ENCODE measurements around the gene MTERF2. TPM values are rescaled to one million over a fixed set of nuclear protein-coding genes. Genes with fewer than 3 reads are reported as not detected.
"Not testable (repeated sequence)": the region's sequence is repeated elsewhere in the genome, so short reads cannot be mapped to it uniquely, and the experiment has no call there.

The MTERF2 gene
- total RNA-seq, 1 donor from 2014 or later = 6.9 TPM

DNA sequence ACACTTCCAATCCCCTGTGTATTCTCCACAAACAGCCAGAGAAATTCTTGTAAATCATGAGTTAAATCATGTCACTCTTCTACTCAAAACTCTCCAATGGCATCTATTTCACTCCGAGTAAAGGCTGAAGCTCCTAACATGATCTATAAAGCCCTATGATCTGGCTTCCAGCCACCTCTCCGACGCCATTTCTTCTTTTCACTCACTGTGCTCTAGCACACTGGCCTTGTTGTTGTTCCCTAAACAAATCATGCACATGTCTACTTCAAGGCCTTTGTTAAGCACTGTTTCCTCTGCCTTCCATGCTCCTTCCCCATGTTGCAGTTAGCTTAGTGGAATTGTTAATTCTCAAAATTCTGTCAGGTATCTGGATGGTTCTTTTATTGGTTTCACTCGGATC is 30.1 kb upstream of the MTERF2 start:
- Histone ChIP-seq H3K27me3 (ENCODE audit: control insufficient read depth, insufficient read depth, low read length) (no peaks in the 10 kb centered on the region), H3K36me3 (ENCODE audit: control insufficient read depth, insufficient read depth, low read length) (no peaks in the 10 kb centered on the region), H3K4me3 (ENCODE audit: low read depth, low read length) (no peak overlapping the region)
- no peak for TF ChIP-seq CTCF (IDR thresholded peaks at IDR 0.05; ENCODE audit: insufficient read depth, low read length, poor library complexity, severe bottlenecking)
- DNase-seq (ENCODE audit: low read depth) = no peak

GRCh38 chr12:107014055-107014454 is 27.1 kb upstream of the MTERF2 start:
- DNase-seq (ENCODE audit: low read depth) = no peak
- peak; percentile 21 for TF ChIP-seq CTCF (IDR thresholded peaks at IDR 0.05; ENCODE audit: insufficient read depth, low read length, poor library complexity, severe bottlenecking)
- no peaks in the 10 kb centered on the region for H3K27me3 ChIP-seq (ENCODE audit: control insufficient read depth, insufficient read depth, low read length)

DNA sequence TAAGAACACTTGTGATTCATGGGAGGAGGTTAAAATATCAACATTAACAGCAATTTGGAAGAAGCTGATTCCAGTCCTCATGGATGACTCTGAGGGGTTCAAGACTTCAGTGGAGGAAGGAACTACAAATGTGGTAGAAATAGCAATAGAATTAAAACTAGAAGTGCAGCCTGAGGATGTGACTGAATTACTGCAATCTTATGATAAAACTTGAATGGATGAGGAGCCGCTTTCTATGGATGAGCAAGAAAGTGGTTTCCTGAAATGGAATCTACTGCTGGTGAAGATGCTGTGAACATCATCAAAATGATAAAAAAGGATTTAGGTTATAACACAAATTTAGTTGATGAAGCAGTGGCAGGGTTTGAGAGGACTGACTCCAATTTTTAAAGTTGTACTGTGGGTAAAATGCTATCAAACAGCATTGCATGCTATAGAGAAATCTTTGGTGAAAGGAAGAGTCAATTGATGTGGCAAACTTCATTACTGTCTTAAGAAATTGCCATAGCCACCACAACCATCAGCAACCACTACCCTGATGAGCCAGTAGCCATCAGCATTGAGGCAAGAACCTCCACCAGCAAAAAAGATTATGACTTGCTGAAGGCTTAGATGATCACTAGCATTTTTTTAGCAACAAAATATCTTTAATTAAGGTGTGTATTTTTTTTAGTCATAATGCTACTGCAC is 25.9 kb upstream of the MTERF2 start:
- Histone ChIP-seq H3K36me3 (ENCODE audit: control insufficient read depth, insufficient read depth, low read length) (no peaks in the 10 kb centered on the region), H3K4me3 (ENCODE audit: low read depth, low read length) (no peak overlapping the region), H3K27me3 (ENCODE audit: control insufficient read depth, insufficient read depth, low read length) (no peaks in the 10 kb centered on the region)
- TF ChIP-seq CTCF (IDR thresholded peaks at IDR 0.05; ENCODE audit: insufficient read depth, low read length, poor library complexity, severe bottlenecking) = no peak
- DNase-seq (ENCODE audit: low read depth) = no peak

More at GRCh38 chr12:107014055-107014454, 27.1 kb upstream of the MTERF2 start:
- Histone ChIP-seq H3K36me3 (ENCODE audit: control insufficient read depth, insufficient read depth, low read length) (no peaks in the 10 kb centered on the region), H3K4me3 (ENCODE audit: low read depth, low read length) (no peak overlapping the region)

DNA sequence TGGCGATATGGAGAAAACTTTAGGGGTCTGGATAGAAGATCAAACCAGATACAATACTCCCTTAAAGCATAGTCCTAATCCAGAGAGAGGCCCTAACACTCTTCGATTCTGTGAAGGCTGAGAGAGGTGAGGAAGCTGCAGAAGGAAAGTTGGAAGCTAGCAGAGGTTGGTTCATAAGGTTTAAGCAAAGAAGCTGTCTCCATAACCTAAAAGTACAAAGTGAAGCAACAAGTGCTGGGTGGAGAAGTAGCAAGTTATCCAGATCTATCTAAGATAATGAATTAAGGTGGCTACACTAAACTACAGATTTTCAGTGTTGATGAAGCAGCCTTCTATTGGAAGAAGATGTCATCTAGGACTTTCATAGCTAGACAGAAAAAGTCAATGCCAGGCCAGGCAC is 24.6 kb upstream of the MTERF2 start:
- Histone ChIP-seq H3K36me3 (ENCODE audit: control insufficient read depth, insufficient read depth, low read length) (no peaks in the 10 kb centered on the region), H3K4me3 (ENCODE audit: low read depth, low read length) (no peak overlapping the region), H3K27me3 (ENCODE audit: control insufficient read depth, insufficient read depth, low read length) (no peaks in the 10 kb centered on the region)
- TF ChIP-seq CTCF (IDR thresholded peaks at IDR 0.05; ENCODE audit: insufficient read depth, low read length, poor library complexity, severe bottlenecking) = no peak
- no peak for DNase-seq (ENCODE audit: low read depth)

DNA sequence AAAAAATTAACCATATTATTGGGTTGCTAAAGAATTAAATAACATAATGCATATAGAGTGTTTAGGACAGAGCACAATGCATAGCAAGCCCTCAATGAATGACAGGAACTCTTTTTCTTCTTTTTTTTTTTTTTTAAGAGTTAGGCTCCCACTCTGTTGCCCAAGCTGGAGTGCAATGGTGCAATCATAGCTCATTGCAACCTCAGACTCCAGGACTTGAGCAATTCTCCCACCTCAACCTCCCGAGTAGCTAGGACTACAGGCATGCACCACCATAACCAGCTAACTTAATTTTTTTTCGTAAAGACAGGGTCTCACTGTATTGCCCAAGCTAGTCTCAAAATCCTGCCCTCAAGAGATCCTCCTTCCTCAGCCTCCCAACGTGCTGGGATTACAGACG is 20.5 kb upstream of the MTERF2 start:
- DNase-seq (ENCODE audit: low read depth) = no peak
- H3K4me3 ChIP-seq (ENCODE audit: low read depth, low read length) = no peak overlapping the region
- H3K27me3 ChIP-seq (ENCODE audit: control insufficient read depth, insufficient read depth, low read length) = no peaks in the 10 kb centered on the region
- TF ChIP-seq CTCF (IDR thresholded peaks at IDR 0.05; ENCODE audit: insufficient read depth, low read length, poor library complexity, severe bottlenecking) = no peak
- H3K36me3 ChIP-seq (ENCODE audit: control insufficient read depth, insufficient read depth, low read length) = no peaks in the 10 kb centered on the region

DNA sequence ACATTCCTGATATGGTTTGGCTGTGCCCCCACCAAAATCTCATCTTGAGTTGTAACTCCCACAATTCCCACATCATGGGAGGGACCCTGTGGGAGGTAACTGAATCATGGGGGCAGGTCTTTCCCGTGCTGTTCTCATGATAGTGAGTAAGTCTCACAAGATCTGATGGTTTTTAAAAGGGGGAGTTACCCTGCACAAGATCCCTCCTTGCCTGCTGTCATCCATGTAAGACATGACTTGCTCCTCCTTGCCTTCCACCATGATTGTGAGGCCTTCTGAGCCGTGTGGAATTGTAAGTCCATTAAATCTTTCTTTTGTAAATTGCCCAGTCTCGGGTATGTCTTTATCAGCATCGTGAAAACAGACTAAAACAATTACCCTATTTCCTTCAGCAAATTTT is 15.7 kb upstream of the MTERF2 start:
- not testable (repeated sequence) for H3K27me3 ChIP-seq (ENCODE audit: control insufficient read depth, insufficient read depth, low read length); H3K4me3 ChIP-seq (ENCODE audit: low read depth, low read length); H3K36me3 ChIP-seq (ENCODE audit: control insufficient read depth, insufficient read depth, low read length); DNase-seq (ENCODE audit: low read depth)

Measured in kidney epithelial cell (primary cell).